ENCODE results near the gene ABL2.
A peak's percentile ranks its signal among the peaks of the same experiment; 100 is the strongest.

ABL2 gene

DNA sequence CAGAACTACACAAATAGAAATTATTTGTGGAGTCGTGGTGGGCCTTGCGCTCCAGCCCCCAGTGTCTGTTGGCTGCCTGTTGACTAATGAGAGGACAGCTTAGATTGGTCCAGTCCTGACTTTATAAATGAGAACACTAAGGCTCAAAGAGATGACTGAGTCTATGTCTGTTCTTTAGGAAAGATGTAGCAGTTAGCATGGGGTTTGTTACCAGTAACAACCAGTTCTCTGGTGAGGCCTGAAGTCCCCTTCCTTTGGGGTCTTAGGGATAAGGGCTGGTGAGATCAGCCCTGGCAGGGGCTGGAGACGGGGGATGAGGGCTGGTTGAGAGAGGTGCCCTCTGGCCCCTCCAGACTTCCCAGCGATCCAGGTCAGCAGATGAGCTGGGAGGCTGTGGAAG is 138.6 kb downstream of the ABL2 start:
- no peak for DNase-seq

DNA sequence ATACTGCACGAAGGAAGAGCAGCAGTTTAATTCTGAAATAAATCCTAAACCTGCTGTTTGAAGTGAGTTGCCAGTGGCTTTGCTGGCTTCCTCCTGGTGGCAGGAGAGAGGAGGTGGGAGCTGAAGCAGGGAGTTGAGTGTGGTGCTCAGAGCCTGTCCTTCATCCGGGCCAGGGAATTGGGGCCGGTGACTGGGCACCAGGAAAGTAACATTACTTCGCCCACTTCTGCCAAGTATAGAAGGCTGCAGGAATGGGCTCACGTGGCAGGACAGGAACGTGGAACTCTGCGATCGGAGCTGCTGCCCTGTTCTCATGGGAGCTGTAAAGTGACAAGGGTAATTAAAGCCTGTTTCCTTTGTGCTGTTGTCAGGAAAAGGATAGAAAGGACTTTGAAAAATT is 139.0 kb downstream of the ABL2 start:
- no peak for DNase-seq

DNA sequence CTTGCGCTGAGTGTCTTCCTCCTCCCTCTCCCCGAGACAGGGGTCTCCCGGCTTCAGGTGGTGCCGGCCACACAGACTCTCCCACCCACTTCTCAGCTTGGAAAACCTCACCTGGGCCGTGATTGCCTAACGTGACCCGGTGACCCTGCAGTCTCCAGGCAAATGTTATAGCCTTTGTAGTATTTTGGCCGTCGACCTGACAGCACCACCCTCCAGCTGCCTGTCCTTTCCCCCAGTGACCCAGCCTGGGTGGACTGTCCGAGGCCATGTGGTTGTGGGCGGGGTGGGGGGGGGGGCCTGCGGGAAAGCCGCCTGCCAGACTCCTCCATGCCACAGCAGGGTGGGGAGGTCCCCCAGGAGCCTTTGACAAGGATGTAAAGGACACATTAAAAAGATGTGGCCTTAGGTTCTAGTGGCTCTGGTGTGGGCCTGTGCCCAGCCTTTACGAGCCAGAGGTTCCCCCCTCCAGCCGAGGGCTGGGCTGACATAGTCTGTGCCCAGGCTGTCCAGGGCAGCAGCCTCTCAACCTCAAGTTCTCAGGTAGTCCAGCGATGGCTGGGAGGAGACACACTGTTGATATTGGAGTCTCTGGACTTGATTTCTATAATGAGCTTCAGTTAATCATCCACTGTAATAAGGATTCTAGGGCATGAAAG is 139.5 kb downstream of the ABL2 start:
- DNase-seq: no peak

DNA sequence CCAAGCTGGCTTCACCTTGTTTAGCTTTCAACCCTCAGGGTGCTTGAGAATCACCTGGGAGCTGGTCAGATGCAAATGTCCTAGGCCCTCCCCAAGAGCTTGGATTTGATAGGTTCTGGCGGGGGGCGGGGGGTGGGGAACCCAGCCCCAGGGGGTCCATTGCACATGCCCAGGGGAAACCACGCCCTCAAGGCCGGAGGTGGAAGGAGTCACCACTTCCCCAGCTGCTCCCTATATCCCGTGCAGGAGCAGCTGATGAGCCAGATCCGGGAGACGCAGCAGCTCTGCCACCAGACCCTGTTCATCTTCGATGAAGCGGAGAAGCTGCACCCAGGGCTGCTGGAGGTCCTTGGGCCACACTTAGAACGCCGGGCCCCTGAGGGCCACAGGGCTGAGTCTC is 141.8 kb downstream of the ABL2 start:
- no peak for DNase-seq

DNA sequence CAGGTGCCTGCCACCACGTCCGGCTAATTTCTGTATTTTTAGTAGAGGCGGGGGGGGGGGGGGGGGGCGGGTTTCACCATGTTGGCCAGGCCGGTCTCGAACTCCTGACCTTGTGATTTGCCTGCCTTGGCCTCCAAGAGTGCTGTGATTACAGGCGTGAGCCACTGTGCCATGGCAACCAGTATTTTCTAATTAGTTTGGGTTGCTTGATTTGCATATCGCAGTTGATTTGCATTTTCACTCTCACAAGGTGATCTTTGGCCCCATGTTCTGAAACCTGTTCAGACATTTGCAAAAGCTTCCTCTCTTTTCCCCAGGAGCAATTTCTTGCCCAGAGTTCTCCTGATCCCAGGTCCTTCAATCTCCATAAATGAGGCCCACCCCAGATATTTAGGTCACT is 145.9 kb downstream of the ABL2 start:
- DNase-seq: no peak

DNA sequence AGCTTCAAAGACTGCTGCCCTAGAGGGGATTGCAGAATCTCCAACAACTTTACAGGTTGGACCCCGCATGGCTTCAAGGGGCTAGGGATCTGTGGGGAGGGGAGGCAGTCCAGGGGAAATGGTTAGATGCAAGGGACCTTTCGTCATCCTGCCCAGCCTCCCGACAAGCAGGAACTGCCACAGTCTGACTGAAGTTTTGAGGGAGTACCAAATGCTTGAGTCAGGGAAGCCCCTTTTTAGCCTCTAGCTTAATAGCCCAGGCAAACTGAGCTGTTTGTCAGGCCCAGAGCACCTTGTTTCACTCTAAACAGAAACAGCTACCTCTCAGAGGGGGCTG is 146.5 kb downstream of the ABL2 start:
- DNase-seq: peak; percentile 37 to 68 (median 56)

DNA sequence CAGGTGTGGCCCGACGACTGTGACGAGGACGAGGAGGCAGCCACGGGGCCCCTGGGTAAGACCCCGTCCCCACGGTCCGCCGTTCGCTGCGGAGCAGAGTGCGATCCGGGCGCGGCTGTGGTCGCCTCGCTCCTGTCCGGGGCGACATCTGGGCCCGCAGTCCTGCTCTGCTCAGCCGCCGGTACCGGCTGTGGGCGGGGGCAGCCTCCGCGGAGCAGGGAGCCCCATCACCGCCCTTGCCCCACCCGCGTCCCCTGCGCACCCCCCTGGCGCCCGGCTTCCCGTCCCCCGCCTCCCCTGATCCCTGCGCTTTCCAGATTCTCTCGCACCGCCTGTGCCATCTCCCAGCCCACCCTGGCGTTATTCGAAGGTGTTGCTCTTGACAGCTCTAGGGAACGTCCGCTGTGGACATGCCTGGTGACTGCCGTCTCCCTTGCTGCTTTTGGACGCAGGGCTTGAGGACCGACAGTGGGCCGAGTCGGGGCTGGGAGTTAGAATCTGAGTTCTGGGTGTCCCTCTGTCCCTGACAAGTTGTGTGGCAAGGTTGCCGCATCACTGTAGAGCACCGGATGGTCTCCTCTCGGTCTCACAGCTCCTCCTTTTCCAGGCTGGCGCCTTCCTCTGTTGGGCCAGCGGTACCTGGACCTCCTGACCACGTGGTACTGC is 147.0 kb downstream of the ABL2 start:
- peak; percentile 17 to 52 (median 30) for DNase-seq

DNA sequence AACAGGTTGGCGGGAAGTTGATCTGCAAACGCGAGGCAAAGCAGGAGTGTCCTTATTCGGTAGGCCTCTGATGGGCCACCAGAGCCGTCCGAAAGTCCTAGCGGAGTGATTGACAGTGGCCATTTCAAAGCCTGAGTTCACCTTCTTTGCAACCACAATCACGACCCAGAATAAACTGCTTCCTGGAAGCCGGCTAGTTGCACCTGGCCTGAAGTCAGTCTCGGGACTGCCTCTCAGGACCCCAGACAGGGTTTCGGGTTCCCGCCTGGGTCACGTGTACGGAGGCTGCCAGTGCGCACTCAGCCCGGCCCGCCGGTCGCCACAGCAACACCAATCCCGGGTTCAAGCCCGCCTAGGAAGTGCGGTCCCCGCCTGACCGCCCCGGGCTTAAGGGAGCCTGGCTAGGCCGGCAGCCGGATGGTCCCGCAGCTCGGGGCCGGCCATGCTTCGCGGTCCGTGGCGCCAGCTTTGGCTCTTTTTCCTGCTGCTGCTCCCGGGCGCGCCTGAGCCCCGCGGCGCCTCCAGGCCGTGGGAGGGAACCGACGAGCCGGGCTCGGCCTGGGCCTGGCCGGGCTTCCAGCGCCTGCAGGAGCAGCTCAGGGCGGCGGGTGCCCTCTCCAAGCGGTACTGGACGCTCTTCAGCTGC is 147.7 kb downstream of the ABL2 start, which contains the start of gene TOR3A:
Gene TOR3A, plus strand, starts transcription at position 384 of the 646 bp plus-strand sequence. Its CDS starts 59 bp downstream, at position 443.
- DNase-seq: peak; percentile 88 to 95 (median 92)

DNA sequence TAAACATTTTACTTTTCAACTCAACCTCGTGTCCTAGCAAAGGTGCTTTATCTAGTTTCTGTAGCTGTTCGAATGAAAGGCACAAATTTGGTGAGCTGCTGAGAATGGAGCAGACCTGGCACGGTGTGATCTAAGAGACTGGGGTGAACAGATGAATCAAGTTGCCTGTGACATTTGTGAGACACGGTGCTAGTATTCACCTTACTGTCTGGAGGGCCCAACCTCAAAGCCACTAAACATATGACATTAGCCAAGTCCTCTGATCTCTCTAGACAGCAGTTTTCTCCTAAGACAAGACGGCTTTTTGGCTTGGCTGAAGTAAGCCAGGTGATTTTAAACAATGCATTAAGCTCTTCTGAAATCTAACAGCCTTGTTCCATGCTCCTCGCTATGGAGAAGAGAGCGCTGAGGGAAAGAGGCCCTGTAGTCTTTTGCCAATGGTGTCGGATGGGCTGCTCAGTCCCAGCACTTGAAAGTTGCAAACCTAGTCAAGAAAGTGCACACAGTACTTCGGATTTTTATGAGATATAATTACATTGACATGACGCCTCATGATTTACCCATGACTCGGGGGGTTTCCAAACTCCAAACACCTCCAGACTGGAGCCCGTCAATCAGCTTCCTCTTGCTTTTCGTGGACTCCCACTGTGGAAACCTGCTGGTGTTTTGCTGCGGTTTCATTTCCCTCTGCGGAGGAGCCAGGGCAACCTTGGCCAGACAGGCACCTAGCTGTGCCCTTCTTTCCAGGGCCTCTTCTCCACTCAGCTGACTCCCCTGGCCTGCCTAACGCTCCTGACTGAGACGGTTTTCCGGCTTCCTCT is 148.4 kb downstream of the ABL2 start:
- DNase-seq: peak; percentile 76 to 89 (median 84)

DNA sequence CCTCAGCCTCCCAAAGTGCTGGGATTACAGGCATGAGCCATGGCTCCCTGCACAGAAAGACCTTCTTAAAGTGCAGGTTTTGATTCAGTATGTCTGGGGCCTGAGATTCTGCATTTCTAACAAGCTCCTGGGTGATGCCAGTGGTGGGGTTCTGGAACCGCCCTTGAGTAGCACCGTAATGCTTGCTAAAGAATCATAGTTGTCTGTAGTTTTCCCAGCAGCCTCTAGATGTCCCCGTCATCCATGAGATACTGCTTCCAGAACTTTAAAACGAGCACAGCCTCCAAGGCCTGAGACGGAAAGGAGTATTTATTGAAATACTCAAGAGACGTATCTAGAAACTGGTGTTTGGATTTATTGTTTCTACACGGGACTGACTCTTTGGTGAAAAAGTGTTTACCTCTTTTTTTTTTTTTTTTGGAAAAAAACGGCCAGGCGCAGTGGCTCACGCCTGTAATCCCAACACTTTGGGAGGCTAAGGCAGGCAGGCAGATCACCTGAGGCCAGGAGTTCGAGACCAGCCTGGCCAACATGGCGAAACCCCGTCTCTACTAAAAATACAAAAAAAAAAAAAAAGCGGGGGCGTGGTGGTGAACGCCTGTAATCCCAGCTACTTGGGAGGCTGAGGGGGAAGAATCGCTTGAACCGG is 150.2 kb downstream of the ABL2 start:
- DNase-seq: peak; percentile 77 to 88 (median 82)

DNA sequence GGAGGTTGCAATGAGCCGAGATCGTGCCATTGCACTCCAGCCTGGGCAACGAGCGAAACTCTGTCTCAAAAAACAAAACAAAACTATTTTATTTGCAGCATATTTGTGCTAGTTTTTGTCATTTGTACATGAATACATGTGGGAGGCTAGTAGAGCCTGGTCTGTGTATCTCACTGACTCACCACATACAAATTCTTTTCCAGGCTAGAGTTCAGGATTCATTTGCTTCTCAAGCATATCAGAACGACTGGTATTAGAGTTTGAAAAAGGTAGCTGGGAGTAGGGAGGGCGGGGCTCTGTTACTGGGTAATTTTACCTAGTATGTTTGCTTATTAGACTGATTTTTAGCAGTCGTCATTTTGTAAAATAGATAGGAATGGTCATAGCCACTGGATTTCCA is 152.1 kb downstream of the ABL2 start:
- no peak for DNase-seq

DNA sequence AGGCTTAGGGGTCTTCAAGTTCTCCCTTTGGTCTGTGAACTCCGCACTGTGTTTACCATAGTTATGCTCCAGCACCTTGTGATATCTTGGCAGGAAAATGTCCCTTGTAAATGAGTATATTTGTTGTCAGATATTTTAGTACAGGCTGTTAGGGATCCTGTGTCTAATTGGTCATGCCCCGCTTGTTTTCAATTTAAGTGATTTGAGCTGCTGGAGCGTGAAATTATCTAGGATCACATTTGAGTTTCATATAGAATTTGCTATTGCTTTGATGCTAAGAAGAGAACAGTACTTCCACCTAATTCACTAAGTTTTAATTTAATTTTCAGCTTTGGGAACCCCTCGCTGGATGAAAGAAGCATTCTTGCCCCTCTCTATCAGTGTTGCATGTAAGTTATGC is 163.0 kb downstream of the ABL2 start:
- no peak for DNase-seq

DNA sequence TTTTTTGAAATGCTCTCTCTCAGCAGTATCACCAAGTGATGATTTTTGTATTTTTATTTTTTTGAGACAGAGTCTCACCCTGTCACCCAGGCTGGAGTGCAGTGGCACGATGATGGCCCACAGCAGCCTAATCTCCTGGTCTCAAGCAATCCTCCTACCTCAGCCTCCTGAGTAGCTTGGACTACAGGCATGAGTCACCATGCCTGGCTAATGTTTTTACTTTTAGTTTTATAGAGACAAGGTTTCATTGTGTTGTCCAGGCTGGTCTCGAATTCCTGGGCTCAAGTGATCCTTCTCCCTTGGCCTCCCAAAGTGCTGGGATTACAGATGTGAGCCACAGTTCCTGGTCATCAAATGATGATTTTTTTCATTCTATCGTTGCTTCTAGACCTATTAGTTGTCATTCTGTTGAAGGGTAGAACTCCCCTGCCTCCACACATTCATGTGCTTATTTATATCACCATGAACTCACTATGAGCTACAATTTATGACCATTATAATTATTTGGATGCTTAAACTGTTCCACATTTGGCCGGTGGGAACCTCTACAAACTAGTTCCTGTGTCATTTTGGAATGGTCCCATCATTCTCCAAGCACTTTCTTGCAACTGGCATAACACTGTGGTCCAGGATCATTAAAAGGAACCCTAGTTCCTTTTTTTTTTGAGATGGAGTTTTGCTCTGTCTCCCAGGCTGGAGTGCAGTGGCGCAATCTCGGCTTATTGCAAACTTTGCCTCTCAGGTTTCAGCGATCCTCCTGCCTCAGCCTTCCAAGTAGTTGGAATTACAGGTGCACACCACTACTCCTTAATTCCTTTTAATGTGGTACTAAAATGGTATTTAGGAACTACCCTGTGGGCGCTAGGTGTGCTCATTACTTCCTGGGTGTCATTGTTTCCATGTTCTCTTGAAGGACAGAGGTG is 167.9 kb downstream of the ABL2 start:
- no peak for DNase-seq

DNA sequence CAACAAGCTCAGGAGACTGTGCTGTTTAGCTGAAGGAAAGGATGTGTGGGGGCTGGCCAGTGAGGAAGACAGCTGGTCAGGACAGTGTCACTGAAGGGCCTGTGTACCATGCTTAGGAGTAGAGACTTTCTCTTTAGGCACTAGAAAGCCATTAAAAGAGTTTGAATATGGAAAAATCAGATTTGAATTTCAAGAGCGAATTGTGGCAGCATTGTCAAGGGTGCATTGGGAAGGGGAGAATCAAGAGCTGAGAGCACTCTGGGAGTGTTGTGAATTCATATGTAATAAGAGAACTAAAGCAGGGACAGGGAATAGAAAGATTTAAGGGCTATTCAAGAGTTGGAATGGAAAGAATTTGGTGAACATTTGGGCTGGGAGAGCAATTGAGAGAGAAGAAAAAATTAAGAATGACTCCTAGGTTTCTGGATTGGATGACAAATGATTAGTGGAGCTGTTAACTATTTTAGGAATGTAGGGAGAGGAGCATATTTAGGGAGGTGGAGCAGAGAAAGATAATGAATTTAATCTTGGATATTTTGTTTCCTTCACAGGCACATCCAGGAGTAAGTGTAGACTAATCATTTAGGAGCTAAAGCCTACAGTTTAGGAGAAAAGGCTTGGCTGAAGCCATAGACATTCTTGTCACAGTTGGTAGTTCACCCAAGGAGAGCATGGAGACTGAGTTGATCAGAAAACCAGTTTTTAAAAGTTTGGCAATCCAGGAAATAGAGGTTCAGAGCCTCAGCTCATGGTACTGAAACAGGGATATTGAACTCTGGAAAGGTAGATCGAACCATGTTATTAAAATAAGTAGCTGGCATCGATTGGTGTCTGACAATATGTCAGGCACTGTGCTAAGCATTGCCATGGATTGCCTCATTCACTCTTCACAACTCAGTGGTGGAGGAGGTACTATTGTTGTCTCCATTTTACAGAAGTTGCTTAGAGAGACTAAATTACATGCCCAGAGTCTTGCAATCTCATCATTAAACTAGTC is 170.7 kb downstream of the ABL2 start:
- peak; percentile 19 to 65 (median 50) for DNase-seq

DNA sequence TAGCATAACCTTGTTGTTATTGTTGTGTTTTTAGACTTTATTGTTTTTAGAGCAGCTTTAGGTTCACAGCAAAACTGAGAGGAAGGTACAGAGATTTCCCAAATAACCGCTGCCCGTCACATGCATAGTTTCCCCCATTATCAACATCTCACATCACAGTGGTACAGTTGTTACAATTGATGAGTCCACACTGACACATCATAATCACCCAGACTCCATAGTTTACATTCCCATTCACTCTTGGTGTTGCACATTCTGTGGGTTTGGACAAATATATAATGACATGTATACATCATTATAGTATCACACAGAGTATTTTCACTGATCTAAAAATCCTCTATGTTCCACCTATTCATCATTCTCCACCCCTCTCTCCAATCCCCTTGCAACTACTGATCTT is 173.5 kb downstream of the ABL2 start:
- DNase-seq: no peak

DNA sequence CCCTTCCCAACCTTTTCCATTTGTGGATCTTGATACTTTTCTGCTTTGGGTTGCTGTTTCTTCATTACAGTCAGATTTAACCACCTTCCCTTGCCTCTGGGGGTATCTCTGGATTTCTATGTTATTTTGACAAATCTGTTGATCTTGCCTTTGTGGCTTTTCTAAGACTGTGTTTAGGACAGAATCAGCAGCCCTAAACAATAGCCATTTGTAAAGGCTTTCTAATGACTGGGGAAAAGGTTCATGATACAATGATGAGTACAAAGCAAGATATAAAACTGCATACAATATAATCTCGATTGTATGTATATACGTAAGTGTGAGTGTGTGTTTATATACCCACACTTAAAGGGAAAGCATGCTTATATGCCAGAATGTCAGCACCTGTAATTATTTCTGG is 176.0 kb downstream of the ABL2 start:
- no peak for DNase-seq

DNA sequence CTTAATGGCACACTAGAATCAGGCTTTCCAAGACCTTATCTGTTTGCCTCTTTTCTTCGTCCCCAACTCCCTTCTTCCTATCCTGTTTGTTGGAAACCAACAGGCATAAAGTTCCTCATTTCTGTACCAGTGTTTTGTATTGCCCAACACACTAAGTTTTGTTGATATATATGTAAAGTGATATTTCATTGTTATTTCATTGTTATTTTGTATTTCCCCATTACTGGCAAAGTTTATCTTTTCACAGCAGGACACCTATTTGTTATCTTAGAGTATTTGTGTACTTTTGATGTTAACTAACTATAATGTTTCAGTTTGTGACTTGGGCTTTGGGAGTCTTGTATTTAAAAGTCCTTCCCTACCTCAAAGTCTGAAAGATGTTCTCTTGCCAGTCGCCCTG is 176.7 kb downstream of the ABL2 start:
- peak in 2 of 4 experiments; percentile 32 to 49 for DNase-seq
